Heart left ventricle (tissue), 16 donors: ENCODE measurements around the gene MMADHC. TPM values are rescaled to one million over a fixed set of nuclear protein-coding genes. Genes with fewer than 3 reads are reported as not detected.

Source experiments
- ATAC-seq, 4 donors: fragments of 200-7000 bp; cut with Tn5 transposase; one replicate each; pipeline ENCODE4 v1.9.1; 2020 to 2022; ENCODE audit warnings: moderate library complexity in 4 of 4, mild to moderate bottlenecking in 3 of 4, moderate number of reproducible peaks in 1 of 4
- DNase-seq, 5 donors: peaks; one replicate each; pipeline ENCODE4 v3.0.0-alpha.2; 2020
- H3K27ac ChIP-seq, 12 donors: fragments of 200-600 bp; sonication (generic) in 4 of 12; one replicate each; pipeline versions ENCODE4 v1.5.0 to v1.8.0; 2016 to 2022; ENCODE audit warnings: mild to moderate bottlenecking in 2 of 12
- H3K27me3 ChIP-seq, 9 donors: fragments of 200-600 bp; sonication (generic) in 2 of 9; one replicate each; pipeline versions ENCODE4 v1.5.1 to v1.8.0; 2016 to 2022; ENCODE audit warnings: mild to moderate bottlenecking in 3 of 9
- H3K36me3 ChIP-seq, 9 donors: fragments of 200-600 bp; sonication (generic) in 2 of 9; one replicate each; pipeline versions ENCODE4 v1.5.0 to v1.8.0; 2018 to 2022; ENCODE audit warnings: mild to moderate bottlenecking in 2 of 9
- H3K4me1 ChIP-seq, 12 donors: fragments of 200-600 bp; sonication (generic) in 4 of 12; one replicate each; pipeline versions ENCODE4 v1.5.0 to v1.8.0; 2016 to 2022; ENCODE audit warnings: mild to moderate bottlenecking in 3 of 12
- H3K4me3 ChIP-seq, 12 donors: fragments of 200-600 bp; sonication (generic) in 4 of 12; one replicate each; pipeline versions ENCODE4 v1.5.0 to v1.8.0; 2017 to 2022; ENCODE audit warnings: mild to moderate bottlenecking in 9 of 12, moderate library complexity in 4 of 12
- H3K9me3 ChIP-seq, 12 donors: fragments of 200-600 bp; sonication (generic) in 4 of 12; one replicate each; pipeline versions ENCODE4 v1.5.0 to v1.8.0; 2016 to 2022; ENCODE audit warnings: mild to moderate bottlenecking in 1 of 12
- CTCF ChIP-seq, 12 donors: fragments of 200-600 bp; sonication (generic) in 4 of 12; IDR thresholded peaks; one replicate each; pipeline versions ENCODE4 v1.5.0 to v1.8.0; 2018 to 2022; ENCODE audit warnings: antibody characterized with exemption in 12 of 12, mild to moderate bottlenecking in 5 of 12
- POLR2A ChIP-seq, 2 donors: fragments of 450-650 bp; IDR thresholded peaks; one replicate each; pipeline ENCODE4 v1.6.1; 2017; ENCODE audit warnings: antibody characterized with exemption in 2 of 2, mild to moderate bottlenecking in 2 of 2, moderate library complexity in 2 of 2
- WGBS, 4 donors: extraction: QIAGEN DNeasy Blood & Tissue Kit in 2 of 4; methylation state at CpG; one replicate each; pipeline versions ENCODE4 v1.1.5 to v1.1.7; 2013 to 2018; 5-methylcytosine and 5-hydroxymethylcytosine counted together
- intact Hi-C, 10 donors: fragments of 100-400 bp; cut with DNase I; formaldehyde crosslinking; loops; one replicate each; pipeline versions ENCODE4 v1.11.1 to v1.14.2; 2022
- polyA plus RNA-seq, 2 donors: library from polyadenylated mRNA; stranded (reverse); fragments of 200-250 nt; gene quantifications; one replicate each; pipeline ENCODE4 v1.2.3, GENCODE V29; 2013
- total RNA-seq, 9 donors: library from RNA; depleted of rRNA in 2 of 9; stranded (reverse); fragments of >200 nt in 2 of 9; fragmentation: NEBNext Ultra II Directional in 3 of 9; extraction: Animal tissue kit (Norgen Biotek cat#: 25700) in 3 of 9; gene quantifications; one replicate each; pipeline versions ENCODE4 v1.1.0 to v1.2.4, GENCODE V29; 2016 to 2023
- donor health status: ischemic (EF 13 %, LVEDD 7.1; RV severe dilation, severe dysfunction).
- donor health status: healthy with polysubstance abuse.
- donor health status: DM: no; HTN: yes; CAD: no.
- donor health status: DM: no; HTN: no; CAD: no.
- donor health status: ischemic (EF 25% LVEDD 6.9; RV normal size, moderate dysfunction).
- donor health status: ischemic (EF 25% LVEDD 5.7; RV mildly dilated, moderate dysfunction).
- donor health status: healthy.
- donor health status: DM: yes; HTN: yes; CAD: no.
- donor health status: ischemic (EF 35%, LVEDD 5.7; RV mildly dilated, moderate dysfunction).
- donor health status: nonischemic (EF 11% LVEDD 7.7; RV severe dilation, severe dysfunction).
- donor health status: DM: yes; HTN: yes; CAD: no.
- donor health status: PGD.
- donor health status: ischemic (EF 29% LVEDD 5.4; RV normal size, mild dysfunction).
- donor health status: nonischemic (EF 23%, LVEDD 6.1; RV moderate dilation, normal function).

The MMADHC gene
- total and polyA plus RNA-seq, 11 donors = 34.0 to 152 (median 117) TPM

DNA sequence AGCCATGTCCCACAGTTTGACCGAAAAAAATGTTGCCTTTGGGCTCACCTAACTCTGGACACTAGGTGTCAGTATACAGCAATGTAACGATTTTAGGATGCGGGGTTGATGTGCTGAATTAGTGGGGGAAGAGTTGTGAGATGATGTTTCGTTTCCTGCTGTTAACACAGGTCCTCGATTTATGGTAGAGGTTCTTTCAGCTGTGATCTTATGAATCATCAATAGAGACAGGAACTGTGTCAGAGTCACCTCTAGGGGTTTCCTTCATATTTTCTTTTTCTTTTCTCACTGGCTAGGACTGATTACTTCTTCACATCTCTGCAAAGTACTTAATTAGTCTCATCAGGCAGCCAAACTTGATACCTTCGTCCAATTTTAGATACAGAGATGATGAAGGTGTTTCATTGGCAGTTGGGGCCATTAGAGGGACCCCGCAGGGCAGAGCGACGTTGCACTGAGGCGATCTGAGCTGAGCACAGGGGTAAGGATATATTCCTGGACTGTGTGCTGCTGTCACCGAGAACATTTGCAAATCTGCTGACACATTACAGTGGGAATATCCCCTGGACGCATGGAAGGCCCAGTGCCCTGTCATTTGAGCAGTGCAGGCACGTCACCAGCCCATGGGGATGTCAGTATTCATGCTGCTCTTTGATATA lies 10.2 kb upstream of the MMADHC start:
- intact Hi-C loops = loop anchor here (1.0 to 10.0 kb wide), 11 partner anchors 889 to 1817 kb away; partner anchors contain the start of gene RND3 (in 9 of the 10)
- peaks cover 0 to 8% (median 0%) of the 10 kb centered on the region in 12 donors for H3K9me3 ChIP-seq
- ATAC-seq (peak; percentile 73 to 97 (median 92)), DNase-seq (peak in 2 of 5 donors; percentile 16 to 23)
- 9 to 28% (median 14%) methylated on average over 13 of the region's 13 CpGs for WGBS, 4 donors
- H3K4me1 ChIP-seq = peaks cover 0 to 11% (median 0%) of the 10 kb centered on the region in 12 donors
- H3K36me3 ChIP-seq = no peaks in the 10 kb centered on the region
- no peaks in the 10 kb centered on the region for H3K27me3 ChIP-seq
- TF ChIP-seq POLR2A (IDR thresholded peaks at IDR 0.05) (no peak), CTCF (IDR thresholded peaks at IDR 0.05) (peak; percentile 67 to 88 (median 78))
- peak overlapping the region in 9 of 12 donors; percentile 20 to 53 (median 33) for H3K4me3 ChIP-seq
- no peak overlapping the region for H3K27ac ChIP-seq

DNA sequence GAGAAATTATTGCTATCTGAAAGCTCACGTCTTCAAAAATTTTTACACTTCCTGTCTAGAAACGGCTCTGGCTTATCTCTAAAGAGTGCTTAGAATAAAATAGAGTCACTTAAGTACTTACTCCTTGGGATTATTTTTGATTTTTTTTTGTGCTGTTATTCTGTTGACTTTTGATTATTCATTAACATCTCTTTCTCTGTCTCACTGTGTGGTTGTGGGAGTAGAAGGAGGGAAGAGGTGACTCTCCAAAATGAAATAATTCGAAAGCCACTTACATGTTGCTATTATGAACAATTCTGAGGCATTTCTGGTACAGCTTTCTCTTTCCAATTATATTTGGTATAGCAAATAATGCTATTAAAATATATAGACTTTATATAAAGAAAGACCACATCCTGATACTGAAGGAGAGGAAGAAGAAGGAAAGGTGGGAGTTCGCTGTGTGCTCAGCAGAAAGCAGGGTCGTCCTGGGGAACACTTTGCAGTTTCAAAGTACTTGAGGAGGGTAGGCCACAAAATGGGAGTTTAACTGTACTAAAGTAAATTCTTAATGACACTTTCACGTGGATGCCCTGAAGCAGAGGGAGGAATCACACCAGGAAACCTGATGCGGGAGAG lies 9.6 kb upstream of the MMADHC start:
- intact Hi-C loops = loop anchor here (1.0 to 10.0 kb wide), 11 partner anchors 890 to 1818 kb away; partner anchors contain the start of gene RND3 (in 9 of the 10)
- Histone ChIP-seq H3K27me3 (no peaks in the 10 kb centered on the region), H3K36me3 (no peaks in the 10 kb centered on the region), H3K9me3 (peaks cover 0 to 8% (median 0%) of the 10 kb centered on the region in 12 donors), H3K27ac (no peak overlapping the region), H3K4me1 (peaks cover 0 to 11% (median 0%) of the 10 kb centered on the region in 12 donors), H3K4me3 (peak overlapping the region in 1 of 12 donors; percentile 20)
- WGBS, 4 donors = 33 to 44% (median 43%) methylated on average over 7 of the region's 7 CpGs
- TF ChIP-seq CTCF (IDR thresholded peaks at IDR 0.05) (no peak), POLR2A (IDR thresholded peaks at IDR 0.05) (no peak)
- ATAC-seq = no peak
- no peak for DNase-seq

- no peaks in the 10 kb centered on the region for H3K36me3 ChIP-seq
- no peak overlapping the region for H3K27ac ChIP-seq
- intact Hi-C loops = loop anchor here (2.0 to 10.0 kb wide), 10 partner anchors 890 to 1818 kb away; partner anchors contain the start of gene RND3 (in 9 of the 10)
- H3K27me3 ChIP-seq = no peaks in the 10 kb centered on the region
- no peak for TF ChIP-seq CTCF (IDR thresholded peaks at IDR 0.05)
- no peak for TF ChIP-seq POLR2A (IDR thresholded peaks at IDR 0.05)
- H3K4me1 ChIP-seq = peaks cover 0 to 11% (median 0%) of the 10 kb centered on the region in 12 donors
- no peak overlapping the region for H3K4me3 ChIP-seq
- H3K9me3 ChIP-seq = peaks cover 0 to 8% (median 0%) of the 10 kb centered on the region in 12 donors
- 91 to 95% (median 94%) methylated on average over 7 of the region's 7 CpGs for WGBS, 4 donors
- DNase-seq = no peak
- no peak for ATAC-seq
Measured at GRCh38 chr2:149596471-149596870, 8.9 kb upstream of the MMADHC start.
